Lower leg skin (tissue), 3 donors: ENCODE results near the gene FOXL2.

Source experiments
- POLR2A ChIP-seq, 2 donors: fragments of 450-650 bp; IDR thresholded peaks; one replicate each; pipeline ENCODE4 v1.6.1; 2016 to 2017; ENCODE audit warnings: antibody characterized with exemption in 2 of 2, mild to moderate bottlenecking in 1 of 2, moderate library complexity in 1 of 2
- TF ChIP-seq, protein P1 (sequence below), 3 donors: fragments of 450-650 bp; IDR thresholded peaks; one replicate each; pipeline ENCODE4 v1.5.1; 2016; ENCODE audit warnings: antibody characterized with exemption in 3 of 3, mild to moderate bottlenecking in 3 of 3, moderate library complexity in 2 of 3

DNA sequence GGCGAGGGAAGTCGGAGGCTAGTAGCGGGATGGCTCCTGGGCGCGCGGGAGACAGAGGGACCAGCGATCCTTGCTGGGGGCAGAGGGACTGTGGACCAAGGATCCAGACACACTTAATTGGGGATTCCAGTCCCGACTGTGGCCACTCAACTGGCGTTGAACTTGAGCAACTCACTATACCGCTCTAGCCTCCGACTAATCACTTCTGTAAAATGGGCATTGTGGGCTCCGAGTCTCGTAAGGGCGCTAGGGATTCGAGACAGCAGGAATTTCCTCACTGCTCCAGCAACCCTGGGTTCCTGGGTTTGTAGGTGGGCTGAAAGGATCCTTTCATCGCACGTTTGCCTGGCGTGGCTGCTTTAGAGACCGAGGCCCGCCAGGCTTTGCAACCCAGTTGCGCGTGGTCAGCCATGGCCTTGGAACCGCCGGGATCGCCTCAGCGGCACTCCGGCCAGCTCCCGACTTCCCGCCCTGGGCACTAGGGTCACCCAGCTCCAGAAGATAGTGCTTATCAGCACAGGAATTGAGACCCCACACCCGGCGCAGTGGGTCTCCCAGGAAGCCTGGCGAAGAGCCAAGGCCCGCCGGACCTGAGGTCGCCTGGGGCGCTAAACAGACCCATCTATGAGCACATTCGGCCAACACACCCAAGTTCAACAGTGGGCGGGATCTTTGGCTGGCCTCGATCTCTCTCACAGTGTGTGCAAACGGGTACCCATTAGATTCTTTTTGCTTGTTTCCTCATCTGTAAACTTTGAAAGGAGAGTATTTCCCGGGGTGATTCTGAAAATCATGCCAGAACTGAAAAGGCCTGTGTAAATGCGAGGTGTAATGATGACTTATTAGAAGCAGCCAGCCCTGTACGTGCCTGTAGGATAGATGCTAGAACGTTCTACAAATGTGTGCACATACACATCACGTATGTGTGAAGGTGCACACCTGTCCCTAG, 9.9 kb downstream of the FOXL2 start:
- TF ChIP-seq, protein P1, sequence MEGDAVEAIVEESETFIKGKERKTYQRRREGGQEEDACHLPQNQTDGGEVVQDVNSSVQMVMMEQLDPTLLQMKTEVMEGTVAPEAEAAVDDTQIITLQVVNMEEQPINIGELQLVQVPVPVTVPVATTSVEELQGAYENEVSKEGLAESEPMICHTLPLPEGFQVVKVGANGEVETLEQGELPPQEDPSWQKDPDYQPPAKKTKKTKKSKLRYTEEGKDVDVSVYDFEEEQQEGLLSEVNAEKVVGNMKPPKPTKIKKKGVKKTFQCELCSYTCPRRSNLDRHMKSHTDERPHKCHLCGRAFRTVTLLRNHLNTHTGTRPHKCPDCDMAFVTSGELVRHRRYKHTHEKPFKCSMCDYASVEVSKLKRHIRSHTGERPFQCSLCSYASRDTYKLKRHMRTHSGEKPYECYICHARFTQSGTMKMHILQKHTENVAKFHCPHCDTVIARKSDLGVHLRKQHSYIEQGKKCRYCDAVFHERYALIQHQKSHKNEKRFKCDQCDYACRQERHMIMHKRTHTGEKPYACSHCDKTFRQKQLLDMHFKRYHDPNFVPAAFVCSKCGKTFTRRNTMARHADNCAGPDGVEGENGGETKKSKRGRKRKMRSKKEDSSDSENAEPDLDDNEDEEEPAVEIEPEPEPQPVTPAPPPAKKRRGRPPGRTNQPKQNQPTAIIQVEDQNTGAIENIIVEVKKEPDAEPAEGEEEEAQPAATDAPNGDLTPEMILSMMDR (IDR thresholded peaks at IDR 0.05) = no peak
- TF ChIP-seq POLR2A (IDR thresholded peaks at IDR 0.05) = no peak
